ENCODE data around the gene PTPRR.

DNA sequence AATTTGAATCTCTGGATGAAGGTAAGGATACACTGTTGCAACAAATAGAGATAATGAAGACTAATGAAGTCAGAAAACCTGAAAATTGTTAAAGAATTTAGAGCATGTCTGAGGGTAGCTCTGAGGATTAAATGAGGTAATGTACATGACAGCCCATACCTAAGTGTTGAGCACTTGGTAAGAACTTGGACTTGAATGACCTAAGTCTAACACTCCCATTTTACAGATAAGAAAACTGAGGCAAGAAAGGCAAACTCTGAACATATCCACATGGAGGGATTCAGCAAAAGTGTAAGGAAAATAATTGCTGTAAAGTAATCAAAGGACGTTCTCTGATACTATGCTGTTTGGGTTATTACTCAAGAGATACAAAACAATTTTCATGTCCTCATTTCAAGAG lies 312.4 kb downstream of the PTPRR start:
- TF ChIP-seq, protein P1, sequence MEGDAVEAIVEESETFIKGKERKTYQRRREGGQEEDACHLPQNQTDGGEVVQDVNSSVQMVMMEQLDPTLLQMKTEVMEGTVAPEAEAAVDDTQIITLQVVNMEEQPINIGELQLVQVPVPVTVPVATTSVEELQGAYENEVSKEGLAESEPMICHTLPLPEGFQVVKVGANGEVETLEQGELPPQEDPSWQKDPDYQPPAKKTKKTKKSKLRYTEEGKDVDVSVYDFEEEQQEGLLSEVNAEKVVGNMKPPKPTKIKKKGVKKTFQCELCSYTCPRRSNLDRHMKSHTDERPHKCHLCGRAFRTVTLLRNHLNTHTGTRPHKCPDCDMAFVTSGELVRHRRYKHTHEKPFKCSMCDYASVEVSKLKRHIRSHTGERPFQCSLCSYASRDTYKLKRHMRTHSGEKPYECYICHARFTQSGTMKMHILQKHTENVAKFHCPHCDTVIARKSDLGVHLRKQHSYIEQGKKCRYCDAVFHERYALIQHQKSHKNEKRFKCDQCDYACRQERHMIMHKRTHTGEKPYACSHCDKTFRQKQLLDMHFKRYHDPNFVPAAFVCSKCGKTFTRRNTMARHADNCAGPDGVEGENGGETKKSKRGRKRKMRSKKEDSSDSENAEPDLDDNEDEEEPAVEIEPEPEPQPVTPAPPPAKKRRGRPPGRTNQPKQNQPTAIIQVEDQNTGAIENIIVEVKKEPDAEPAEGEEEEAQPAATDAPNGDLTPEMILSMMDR (IDR thresholded peaks at IDR 0.05) = no peak
- no peak for TF ChIP-seq POLR2AphosphoS5 (IDR thresholded peaks at IDR 0.05)

All from stomach (tissue), 4 donors.